Measurements from ENCODE around the gene ABR.

The ABR gene

GRCh38 chr17:964876-965275 is 214.9 kb downstream of the ABR start:
- no peak overlapping the region for H3K4me3 ChIP-seq (replicated peaks; ENCODE audit: insufficient read depth, low read length)
- no peak for TF ChIP-seq GABPA (IDR thresholded peaks at IDR 0.05; ENCODE audit: low read depth)
- TF ChIP-seq SPI1 (IDR thresholded peaks at IDR 0.05; ENCODE audit: borderline replicate concordance, low read depth) = no peak
- no peak for TF ChIP-seq REST (IDR thresholded peaks at IDR 0.05; ENCODE audit: insufficient replicate concordance, low read depth)
- TF ChIP-seq CTCF (IDR thresholded peaks at IDR 0.05; ENCODE audit: insufficient read depth, low read length) = no peak
- no peak for TF ChIP-seq POLR2AphosphoS5 (IDR thresholded peaks at IDR 0.05; ENCODE audit: low read depth)
- H3K27me3 ChIP-seq (ENCODE audit: insufficient read depth, poor library complexity, severe bottlenecking) = no peaks in the 10 kb centered on the region
- no peak overlapping the region for H3K27ac ChIP-seq (replicated peaks)
- DNase-seq (ENCODE audit: low read depth in 1 of 2, low spot score in 1 of 2) = no peak

- no peak for DNase-seq (ENCODE audit: low read depth in 1 of 2, low spot score in 1 of 2)
- Histone ChIP-seq H3K4me3 (replicated peaks; ENCODE audit: insufficient read depth, low read length) (no peak overlapping the region), H3K27ac (replicated peaks) (no peak overlapping the region), H3K27me3 (ENCODE audit: insufficient read depth, poor library complexity, severe bottlenecking) (no peaks in the 10 kb centered on the region)
- no peak for TF ChIP-seq POLR2AphosphoS5 (IDR thresholded peaks at IDR 0.05; ENCODE audit: low read depth)
Observed at GRCh38 chr17:962670-963069, 217.1 kb downstream of the ABR start.

GRCh38 chr17:962166-962565 is 217.6 kb downstream of the ABR start:
- TF ChIP-seq CTCF (IDR thresholded peaks at IDR 0.05; ENCODE audit: insufficient read depth, low read length) = no peak
- TF ChIP-seq REST (IDR thresholded peaks at IDR 0.05; ENCODE audit: insufficient replicate concordance, low read depth) = no peak
- TF ChIP-seq SPI1 (IDR thresholded peaks at IDR 0.05; ENCODE audit: borderline replicate concordance, low read depth) = no peak
- Histone ChIP-seq H3K4me3 (replicated peaks; ENCODE audit: insufficient read depth, low read length) (no peak overlapping the region), H3K27me3 (ENCODE audit: insufficient read depth, poor library complexity, severe bottlenecking) (no peaks in the 10 kb centered on the region), H3K27ac (replicated peaks) (no peak overlapping the region)
- DNase-seq (ENCODE audit: low read depth in 1 of 2, low spot score in 1 of 2) = no peak

GRCh38 chr17:958712-959451 is 220.9 kb downstream of the ABR start:
- H3K27ac ChIP-seq (replicated peaks) = no peak overlapping the region
- no peak overlapping the region for H3K4me3 ChIP-seq (replicated peaks; ENCODE audit: insufficient read depth, low read length)
- TF ChIP-seq POLR2AphosphoS5 (IDR thresholded peaks at IDR 0.05; ENCODE audit: low read depth) (no peak), SPI1 (IDR thresholded peaks at IDR 0.05; ENCODE audit: borderline replicate concordance, low read depth) (no peak), CTCF (IDR thresholded peaks at IDR 0.05; ENCODE audit: insufficient read depth, low read length) (no peak), REST (IDR thresholded peaks at IDR 0.05; ENCODE audit: insufficient replicate concordance, low read depth) (no peak), GABPA (IDR thresholded peaks at IDR 0.05; ENCODE audit: low read depth) (no peak)
- no peaks in the 10 kb centered on the region for H3K27me3 ChIP-seq (ENCODE audit: insufficient read depth, poor library complexity, severe bottlenecking)
- DNase-seq (ENCODE audit: low read depth in 1 of 2, low spot score in 1 of 2) = no peak

Data from HL-60 (cell line).